HG03066 (cell line): Measurements from ENCODE around the gene FAP.

ENCODE experiments used
- ATAC-seq: cut with Tn5 transposase; IDR thresholded peaks from one replicate; pipeline ENCODE4 v1.9.1; 2021; ENCODE audit warnings: low read depth; ENCODE audit not compliant: unreplicated experiment

The FAP gene

GRCh38 chr2:162242586-162243280, 512 bp downstream of the FAP start:
- no peak for ATAC-seq

- no peak for ATAC-seq
Measured at GRCh38 chr2:162241571-162241970, 1.7 kb downstream of the FAP start.

- no peak for ATAC-seq
Measured at GRCh38 chr2:162234620-162235462, 8.4 kb downstream of the FAP start.

GRCh38 chr2:162233197-162233596, 10.0 kb downstream of the FAP start:
- no peak for ATAC-seq

- no peak for ATAC-seq
Measured at GRCh38 chr2:162232671-162233070, 10.6 kb downstream of the FAP start.

- ATAC-seq = no peak
Measured at GRCh38 chr2:162232027-162232426, 11.2 kb downstream of the FAP start.

- ATAC-seq = no peak
Measured at GRCh38 chr2:162230761-162231160, 12.5 kb downstream of the FAP start.

- ATAC-seq = no peak
Measured at GRCh38 chr2:162226836-162227235, 16.4 kb downstream of the FAP start.

- peak; percentile 93 for ATAC-seq
Measured at GRCh38 chr2:162221064-162221463, 22.2 kb downstream of the FAP start.

GRCh38 chr2:162220368-162220767, 22.9 kb downstream of the FAP start:
- no peak for ATAC-seq

- ATAC-seq = no peak
Measured at GRCh38 chr2:162219426-162219825, 23.8 kb downstream of the FAP start.

GRCh38 chr2:162217598-162217997, 25.6 kb downstream of the FAP start:
- ATAC-seq = no peak

GRCh38 chr2:162215162-162215561, 28.1 kb downstream of the FAP start:
- ATAC-seq = no peak

GRCh38 chr2:162212366-162212765, 30.9 kb downstream of the FAP start:
- ATAC-seq = no peak

GRCh38 chr2:162211732-162212131, 31.5 kb downstream of the FAP start:
- ATAC-seq = no peak

GRCh38 chr2:162210385-162210784, 32.9 kb downstream of the FAP start:
- no peak for ATAC-seq

GRCh38 chr2:162202203-162202602, 41.0 kb downstream of the FAP start:
- no peak for ATAC-seq

GRCh38 chr2:162200636-162201035, 42.6 kb downstream of the FAP start:
- ATAC-seq = no peak

GRCh38 chr2:162199913-162200312, 43.3 kb downstream of the FAP start:
- ATAC-seq = no peak

GRCh38 chr2:162198239-162198638, 45.0 kb downstream of the FAP start:
- no peak for ATAC-seq

- no peak for ATAC-seq
Measured at GRCh38 chr2:162197069-162197825, 46.0 kb downstream of the FAP start.
